Measurements from ENCODE around the gene BAG5.

- TF ChIP-seq CTCF (IDR thresholded peaks at IDR 0.05): no peak
- no peak for TF ChIP-seq SIN3A (IDR thresholded peaks at IDR 0.05; ENCODE audit: borderline replicate concordance, insufficient read depth, low read depth, low read length)
These were observed 7.0 kb upstream of the BAG5 start for GRCh38 chr14:103569408-103569807.
